Activated naive CD4-positive, alpha-beta T cell treated with anti-CD3 and anti-CD28 coated beads, Interleukin-2, amount 50 U/mL, for 72 hours (primary cell): ENCODE results near the gene GCC1. TPM values are rescaled to one million over a fixed set of nuclear protein-coding genes. Genes with fewer than 3 reads are reported as not detected.
A peak's percentile ranks its signal among the peaks of the same experiment; 100 is the strongest.

Source experiments
- ATAC-seq, 2 donors: fragments of 150-1000 bp; cut with Tn5 transposase; 2 replicates each; pipeline ENCODE4 v1.10.0; 2021; ENCODE audit warnings: mild to moderate bottlenecking in 2 of 2, moderate library complexity in 2 of 2
- DNase-seq, 2 donors: peaks; one replicate each; pipeline ENCODE4 v3.0.0; 2021 to 2022; ENCODE audit warnings: low spot score in 2 of 2
- H3K27ac Mint-ChIP-seq, 2 donors: one replicate each; pipeline ENCODE4 v1.8.0; 2022; ENCODE audit warnings: mild to moderate bottlenecking in 2 of 2, mixed read lengths in 2 of 2
- H3K36me3 Mint-ChIP-seq, 2 donors: one replicate each; pipeline ENCODE4 v1.8.0; 2022; ENCODE audit warnings: mixed read lengths in 2 of 2
- H3K9me3 Mint-ChIP-seq, 2 donors: one replicate each; pipeline ENCODE4 v1.8.0; 2022; ENCODE audit warnings: mixed read lengths in 2 of 2
- total RNA-seq, 2 donors: library from RNA; stranded (reverse); gene quantifications; one replicate each; pipeline ENCODE4 v1.2.3, GENCODE V29; 2022

GCC1 gene
- total RNA-seq: 10 to 100 TPM; 15.0 to 15.2 TPM

GRCh38 chr7:127585044-127585953 lies at the start of gene GCC1:
GCC1 (minus strand) TSS chr7:127585596; CDS start chr7:127585182, 414 bp downstream.
- no peaks in the 10 kb centered on the region for H3K9me3 Mint-ChIP-seq
- DNase-seq: peak; percentile 91 to 98
- peak within 1 kb of the TSS; percentile 95 to 98 for H3K27ac Mint-ChIP-seq
- peaks cover 19 to 29% of the 10 kb centered on the region in 2 donors for H3K36me3 Mint-ChIP-seq
- peak; percentile 77 to 83 for ATAC-seq

GRCh38 chr7:127632276-127632910 lies 47.0 kb upstream of the GCC1 start:
- DNase-seq (no peak), ATAC-seq (no peak)
- Mint-ChIP-seq H3K9me3 (peaks cover 0 to 5% of the 10 kb centered on the region in 2 donors), H3K36me3 (no peaks in the 10 kb centered on the region), H3K27ac (no peak overlapping the region)

- H3K36me3 Mint-ChIP-seq: no peaks in the 10 kb centered on the region
- H3K9me3 Mint-ChIP-seq: no peaks in the 10 kb centered on the region
- H3K27ac Mint-ChIP-seq: no peak overlapping the region
- ATAC-seq (peak; percentile 54 to 77), DNase-seq (peak in 1 of 2 donors; percentile 54)
These were observed 44.0 kb upstream of the GCC1 start for GRCh38 chr7:127629268-127629854.

- H3K9me3 Mint-ChIP-seq: no peaks in the 10 kb centered on the region
- no peak overlapping the region for H3K27ac Mint-ChIP-seq
- no peak for ATAC-seq
- no peak for DNase-seq
- H3K36me3 Mint-ChIP-seq: no peaks in the 10 kb centered on the region
These were observed 43.0 kb upstream of the GCC1 start for GRCh38 chr7:127628445-127628844.

- no peak for DNase-seq
- no peak for ATAC-seq
- no peaks in the 10 kb centered on the region for H3K9me3 Mint-ChIP-seq
- no peak overlapping the region for H3K27ac Mint-ChIP-seq
- no peaks in the 10 kb centered on the region for H3K36me3 Mint-ChIP-seq
These were observed 39.9 kb upstream of the GCC1 start for GRCh38 chr7:127625331-127625730.

GRCh38 chr7:127620406-127621233 lies 35.2 kb upstream of the GCC1 start:
- no peaks in the 10 kb centered on the region for H3K9me3 Mint-ChIP-seq
- no peak overlapping the region for H3K27ac Mint-ChIP-seq
- ATAC-seq (peak in 1 of 2 donors; percentile 32), DNase-seq (no peak)
- H3K36me3 Mint-ChIP-seq: no peaks in the 10 kb centered on the region

- ATAC-seq (no peak), DNase-seq (no peak)
These were observed 34.4 kb upstream of the GCC1 start for GRCh38 chr7:127619681-127620405.

GRCh38 chr7:127618775-127619174 lies 33.4 kb upstream of the GCC1 start:
- DNase-seq (no peak), ATAC-seq (no peak)
- no peaks in the 10 kb centered on the region for H3K9me3 Mint-ChIP-seq
- no peaks in the 10 kb centered on the region for H3K36me3 Mint-ChIP-seq
- no peak overlapping the region for H3K27ac Mint-ChIP-seq

More at GRCh38 chr7:127619681-127620405, 34.4 kb upstream of the GCC1 start:
- Mint-ChIP-seq H3K36me3 (no peaks in the 10 kb centered on the region), H3K27ac (no peak overlapping the region), H3K9me3 (no peaks in the 10 kb centered on the region)

GRCh38 chr7:127618042-127618441 lies 32.6 kb upstream of the GCC1 start, which contains the start of gene PAX4:
PAX4 (minus strand) TSS chr7:127618142; CDS start chr7:127615928, 2,214 bp downstream.
- ATAC-seq: no peak
- H3K9me3 Mint-ChIP-seq: no peaks in the 10 kb centered on the region
- no peak within 1 kb of the TSS for H3K27ac Mint-ChIP-seq
- no peak for DNase-seq
- H3K36me3 Mint-ChIP-seq: no peaks in the 10 kb centered on the region

GRCh38 chr7:127616724-127617123 lies 31.3 kb upstream of the GCC1 start:
- peaks cover 0 to 3% of the 10 kb centered on the region in 2 donors for H3K9me3 Mint-ChIP-seq

GRCh38 chr7:127612263-127612662 lies 26.9 kb upstream of the GCC1 start:
- DNase-seq (no peak), ATAC-seq (no peak)
- no peaks in the 10 kb centered on the region for H3K36me3 Mint-ChIP-seq

More at GRCh38 chr7:127616724-127617123, 31.3 kb upstream of the GCC1 start:
- ATAC-seq (no peak), DNase-seq (no peak)
- Mint-ChIP-seq H3K27ac (no peak overlapping the region), H3K36me3 (no peaks in the 10 kb centered on the region)

GRCh38 chr7:127609297-127609696 lies 23.9 kb upstream of the GCC1 start:
- H3K9me3 Mint-ChIP-seq: peaks cover 0 to 3% of the 10 kb centered on the region in 2 donors
- ATAC-seq (no peak), DNase-seq (no peak)
- H3K36me3 Mint-ChIP-seq: no peaks in the 10 kb centered on the region
- no peak overlapping the region for H3K27ac Mint-ChIP-seq

More at GRCh38 chr7:127612263-127612662, 26.9 kb upstream of the GCC1 start:
- H3K27ac Mint-ChIP-seq: no peak overlapping the region
- peaks cover 0 to 3% of the 10 kb centered on the region in 2 donors for H3K9me3 Mint-ChIP-seq

GRCh38 chr7:127608446-127608845 lies 23.1 kb upstream of the GCC1 start:
- Mint-ChIP-seq H3K27ac (no peak overlapping the region), H3K36me3 (no peaks in the 10 kb centered on the region), H3K9me3 (peaks cover 0 to 3% of the 10 kb centered on the region in 2 donors)
- DNase-seq (no peak), ATAC-seq (no peak)

- Mint-ChIP-seq H3K36me3 (no peaks in the 10 kb centered on the region), H3K27ac (no peak overlapping the region), H3K9me3 (no peaks in the 10 kb centered on the region)
- DNase-seq (no peak), ATAC-seq (no peak)
These were observed 15.5 kb upstream of the GCC1 start for GRCh38 chr7:127600885-127601284.

GRCh38 chr7:127598318-127598717 lies 12.9 kb upstream of the GCC1 start:
- Mint-ChIP-seq H3K27ac (no peak overlapping the region), H3K36me3 (no peaks in the 10 kb centered on the region), H3K9me3 (no peaks in the 10 kb centered on the region)
- ATAC-seq (no peak), DNase-seq (no peak)

GRCh38 chr7:127595737-127596136 lies 10.3 kb upstream of the GCC1 start:
- ATAC-seq (no peak), DNase-seq (no peak)
- no peaks in the 10 kb centered on the region for H3K9me3 Mint-ChIP-seq
- H3K36me3 Mint-ChIP-seq: peaks cover 0 to 10% of the 10 kb centered on the region in 2 donors
- no peak overlapping the region for H3K27ac Mint-ChIP-seq
